Choroid plexus epithelial cell (primary cell): ENCODE measurements around the gene CAB39L.
A peak's percentile ranks its signal among the peaks of the same experiment; 100 is the strongest.
"Not testable (repeated sequence)": the region's sequence is repeated elsewhere in the genome, so short reads cannot be mapped to it uniquely, and the experiment has no call there.

Experiments
- DNase-seq: peaks from one replicate; pipeline ENCODE4 v3.0.0-alpha.2; 2010; ENCODE audit warnings: low read depth
- H3K4me3 ChIP-seq: 2 replicates; pipeline ENCODE4 v1.5.1; 2011; ENCODE audit warnings: low read depth, mild to moderate bottlenecking, control low read depth, low read length, moderate library complexity
- TF ChIP-seq, protein P1 (sequence below): conservative IDR thresholded peaks from 2 replicates; pipeline ENCODE4 v1.5.1; 2011; ENCODE audit warnings: low read depth, mild to moderate bottlenecking, control low read depth, inconsistent platforms, low read length, moderate library complexity

Gene CAB39L

DNA sequence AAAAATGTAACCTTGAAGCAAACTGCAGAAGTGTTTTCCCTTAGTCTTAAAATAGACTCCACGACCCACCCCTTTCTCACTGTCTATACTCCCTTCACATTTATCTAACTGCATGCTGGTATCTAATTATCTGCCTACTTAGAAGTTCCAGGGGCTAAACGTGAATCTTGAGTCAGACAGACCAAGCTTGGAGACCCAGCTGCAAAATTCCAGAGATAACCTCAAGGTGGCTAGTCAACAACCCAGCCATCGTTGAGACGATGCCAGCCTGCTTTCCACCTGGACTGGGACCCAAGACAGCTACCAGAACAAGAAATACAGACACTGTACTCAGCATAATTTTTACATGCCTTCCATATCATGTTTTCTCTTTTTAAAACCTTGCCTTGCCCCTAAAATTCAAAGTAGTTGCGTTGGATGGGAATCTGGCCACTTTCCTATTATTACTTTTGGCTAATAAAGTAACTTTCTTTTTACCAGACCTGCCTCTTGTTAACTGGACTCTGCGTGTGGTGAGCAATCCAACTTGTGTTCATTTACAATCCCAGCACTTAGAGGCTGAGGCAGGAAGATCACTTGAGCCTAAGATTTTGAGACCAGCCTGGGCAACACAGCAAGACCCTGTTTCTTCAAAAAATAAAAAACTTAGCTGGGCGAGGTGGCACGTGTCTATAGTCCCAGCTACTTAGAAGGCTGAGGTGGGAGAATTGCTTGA lies 113.9 kb downstream of the CAB39L start:
- no peak overlapping the region for H3K4me3 ChIP-seq
- TF ChIP-seq, protein P1, sequence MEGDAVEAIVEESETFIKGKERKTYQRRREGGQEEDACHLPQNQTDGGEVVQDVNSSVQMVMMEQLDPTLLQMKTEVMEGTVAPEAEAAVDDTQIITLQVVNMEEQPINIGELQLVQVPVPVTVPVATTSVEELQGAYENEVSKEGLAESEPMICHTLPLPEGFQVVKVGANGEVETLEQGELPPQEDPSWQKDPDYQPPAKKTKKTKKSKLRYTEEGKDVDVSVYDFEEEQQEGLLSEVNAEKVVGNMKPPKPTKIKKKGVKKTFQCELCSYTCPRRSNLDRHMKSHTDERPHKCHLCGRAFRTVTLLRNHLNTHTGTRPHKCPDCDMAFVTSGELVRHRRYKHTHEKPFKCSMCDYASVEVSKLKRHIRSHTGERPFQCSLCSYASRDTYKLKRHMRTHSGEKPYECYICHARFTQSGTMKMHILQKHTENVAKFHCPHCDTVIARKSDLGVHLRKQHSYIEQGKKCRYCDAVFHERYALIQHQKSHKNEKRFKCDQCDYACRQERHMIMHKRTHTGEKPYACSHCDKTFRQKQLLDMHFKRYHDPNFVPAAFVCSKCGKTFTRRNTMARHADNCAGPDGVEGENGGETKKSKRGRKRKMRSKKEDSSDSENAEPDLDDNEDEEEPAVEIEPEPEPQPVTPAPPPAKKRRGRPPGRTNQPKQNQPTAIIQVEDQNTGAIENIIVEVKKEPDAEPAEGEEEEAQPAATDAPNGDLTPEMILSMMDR, result no peak
- DNase-seq, result no peak

DNA sequence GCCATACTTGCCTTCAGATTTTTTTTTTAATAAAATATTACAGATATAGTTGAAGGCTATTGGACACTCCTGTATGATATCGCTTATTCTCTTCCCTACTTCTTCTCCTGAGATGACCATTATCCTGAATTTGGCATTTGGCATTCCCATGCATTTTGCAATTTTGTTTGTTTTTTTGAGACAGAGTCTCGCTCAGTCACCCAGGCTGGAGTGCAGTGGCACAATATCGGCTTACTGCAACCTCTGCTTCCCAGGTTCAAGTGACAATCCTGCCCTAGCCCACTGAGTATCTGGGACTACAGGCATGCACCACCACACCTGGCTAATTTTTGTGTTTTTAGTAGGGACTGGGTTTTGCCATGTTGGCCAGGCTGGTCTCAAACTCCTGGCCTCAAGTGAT lies 116.7 kb downstream of the CAB39L start:
- DNase-seq, H3K4me3 ChIP-seq: not testable (repeated sequence)

DNA sequence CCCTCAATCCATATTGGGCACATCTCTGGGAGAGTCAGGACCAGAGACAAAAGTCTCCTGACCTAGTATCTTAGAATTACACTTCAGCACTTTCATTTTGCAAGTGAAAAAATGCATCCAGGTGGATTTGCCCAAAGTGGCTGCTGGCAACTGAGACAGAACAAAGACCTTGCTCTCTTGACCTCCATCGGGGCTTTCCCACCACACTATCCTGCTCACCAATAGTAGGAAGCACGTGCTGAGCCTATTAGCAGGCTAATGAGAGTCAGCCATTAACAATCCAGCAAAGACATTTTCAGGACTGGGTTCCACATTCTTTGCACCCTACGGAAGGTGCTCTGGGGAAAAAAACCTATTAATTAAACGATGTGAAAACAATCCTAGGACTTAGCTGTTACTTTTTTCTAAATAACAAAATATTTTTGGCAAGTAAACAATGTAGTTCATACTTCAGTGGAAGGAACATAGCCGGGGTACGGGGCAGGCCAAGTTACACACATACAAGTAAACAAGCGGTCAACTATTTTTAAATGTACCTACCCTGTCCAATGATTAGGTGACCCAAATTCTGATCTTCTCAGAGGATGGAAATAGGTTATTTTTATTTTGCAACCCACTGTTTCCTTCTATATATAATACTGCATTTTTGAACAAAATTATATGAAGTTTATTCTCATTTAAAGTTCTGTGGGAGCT lies 117.5 kb downstream of the CAB39L start:
- DNase-seq, result no peak
- TF ChIP-seq, protein P1, result no peak
- no peak overlapping the region for H3K4me3 ChIP-seq

DNA sequence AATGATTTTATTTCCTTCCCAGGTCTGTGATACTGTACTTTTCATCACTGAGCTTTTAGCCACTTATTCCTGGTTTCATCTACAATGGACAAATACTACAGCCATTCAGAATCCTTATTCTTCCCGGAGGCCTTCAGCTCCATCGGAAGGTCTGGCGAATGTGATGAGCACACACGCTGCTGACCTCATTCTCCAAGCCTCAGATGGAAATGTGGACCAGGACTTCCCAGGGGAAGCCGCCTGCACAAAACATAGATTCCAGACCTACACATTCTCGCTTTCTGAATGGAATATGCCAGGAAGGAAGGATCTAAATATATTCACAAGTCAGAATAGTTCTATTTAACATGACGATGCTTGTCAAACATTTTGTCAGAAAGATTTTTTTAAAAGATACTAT lies 120.5 kb downstream of the CAB39L start:
- TF ChIP-seq, protein P1, result no peak
- DNase-seq, result no peak
- H3K4me3 ChIP-seq, result no peak overlapping the region

DNA sequence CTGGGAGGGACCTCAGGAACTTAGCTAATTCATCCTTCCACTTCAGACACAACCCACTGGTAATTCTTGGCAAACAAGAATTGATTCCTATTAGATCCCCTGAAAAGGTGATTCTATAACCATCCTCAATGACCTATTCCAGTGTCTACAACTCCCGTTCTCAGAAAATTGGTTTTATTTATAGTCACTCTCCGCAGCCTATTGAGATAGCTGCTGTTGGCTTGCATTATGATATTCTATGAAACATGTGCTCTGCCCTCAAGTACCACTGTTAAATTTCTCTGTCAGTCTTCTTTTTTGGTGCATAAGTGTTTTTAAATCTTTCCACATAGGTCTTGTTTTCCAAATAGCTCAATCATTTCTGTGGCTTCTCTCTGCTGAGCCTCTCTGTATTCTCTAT lies 121.2 kb downstream of the CAB39L start:
- no peak overlapping the region for H3K4me3 ChIP-seq
- DNase-seq, result no peak
- TF ChIP-seq, protein P1, result no peak

DNA sequence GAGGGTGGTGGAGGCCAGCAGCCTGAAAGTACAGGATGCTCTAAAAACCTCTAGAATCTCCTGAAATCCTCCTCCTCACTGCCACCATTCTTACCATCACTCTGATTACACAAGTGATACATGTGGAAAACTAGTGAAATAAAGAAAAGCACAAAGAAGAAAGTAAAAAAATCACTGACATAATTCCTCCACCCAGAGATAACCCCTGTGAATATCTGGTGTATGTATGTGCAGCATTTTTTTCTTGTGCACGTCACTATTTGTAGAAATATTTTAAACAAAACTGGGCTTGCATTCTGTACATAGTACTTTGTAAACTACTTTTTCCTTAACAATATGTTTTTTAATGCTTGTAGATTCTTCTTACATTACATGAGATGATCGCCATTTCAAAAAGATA lies 122.9 kb downstream of the CAB39L start:
- no peak overlapping the region for H3K4me3 ChIP-seq
- TF ChIP-seq, protein P1, result no peak
- peak; percentile 8 for DNase-seq

DNA sequence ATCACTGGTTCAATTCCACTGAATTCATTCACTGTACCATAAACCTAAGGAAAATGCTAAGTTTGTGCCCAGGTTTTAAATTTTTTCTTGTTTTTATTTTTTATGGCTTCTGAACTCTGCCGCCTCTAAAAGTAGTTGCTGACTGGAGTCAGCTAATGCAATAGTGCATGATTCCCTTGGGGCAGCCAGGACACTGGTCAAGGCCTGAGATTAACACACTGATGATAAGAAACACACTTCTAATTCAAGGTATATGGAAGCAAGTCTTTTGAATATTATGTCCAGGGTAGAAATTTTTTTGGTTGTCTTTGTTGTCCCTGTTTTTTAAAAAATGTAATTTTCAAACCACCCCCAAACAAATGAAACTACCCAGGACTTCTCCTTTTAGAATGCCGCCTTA lies 123.9 kb downstream of the CAB39L start:
- TF ChIP-seq, protein P1, result no peak
- no peak overlapping the region for H3K4me3 ChIP-seq
- no peak for DNase-seq
